Smooth muscle cell (in vitro differentiated cells): ENCODE measurements around the gene PCDH1. TPM values are rescaled to one million over a fixed set of nuclear protein-coding genes. Genes with fewer than 3 reads are reported as not detected.

Experiments
- polyA plus RNA-seq: library from polyadenylated mRNA; unstranded; fragments of >200 nt; fragmentation: Nextera tagmentation; extraction: Ambion mirVana; gene quantifications from 2 replicates; pipeline ENCODE4 v1.2.1, GENCODE V29; 2016
- total RNA-seq: library from RNA; depleted of rRNA; stranded (reverse); fragments of >200 nt; gene quantifications from 2 replicates; pipeline ENCODE4 v1.2.3, GENCODE V29; 2014

Gene PCDH1
- total and polyA plus RNA-seq, 2 experiments from 2014 or later, result 2.5 to 14.7 TPM

Other genes with a start within 250 kb of the PCDH1 start
- gene HDAC3, start 241.6 kb downstream of the PCDH1 start, total RNA-seq, result 47.4 and 50.2 TPM in 2 replicates
- gene HDAC3, start 241.6 kb downstream of the PCDH1 start, polyA plus RNA-seq, result 66.9 and 79.8 TPM in 2 replicates
- 2.6 and 4.2 TPM in 2 replicates for gene RELL2, start 241.4 kb downstream of the PCDH1 start, total RNA-seq
- 7.4 and 8.7 TPM in 2 replicates for gene RELL2, start 241.4 kb downstream of the PCDH1 start, polyA plus RNA-seq
- 15.6 and 16.4 TPM in 2 replicates for gene FCHSD1, start 227.0 kb downstream of the PCDH1 start, total RNA-seq
- gene FCHSD1, start 227.0 kb downstream of the PCDH1 start, polyA plus RNA-seq, result 15.7 and 35.8 TPM in 2 replicates
- 4.7 and 9.4 TPM in 2 replicates for gene ARAP3, start 196.2 kb downstream of the PCDH1 start, total RNA-seq
- 11.1 and 12.9 TPM in 2 replicates for gene ARAP3, start 196.2 kb downstream of the PCDH1 start, polyA plus RNA-seq
- gene DELE1, start 45.5 kb upstream of the PCDH1 start, total RNA-seq, result 32.0 and 35.8 TPM in 2 replicates
- gene DELE1, start 45.5 kb upstream of the PCDH1 start, polyA plus RNA-seq, result 20.7 and 21.5 TPM in 2 replicates
- gene PCDH12, start 79.8 kb upstream of the PCDH1 start, total RNA-seq, result not detected in 2 replicates
- gene PCDH12, start 79.8 kb upstream of the PCDH1 start, polyA plus RNA-seq, result 0.21 and 0.25 TPM in 2 replicates
- gene RNF14, start 90.7 kb upstream of the PCDH1 start, total RNA-seq, result 75.9 and 76.4 TPM in 2 replicates
- gene RNF14, start 90.7 kb upstream of the PCDH1 start, polyA plus RNA-seq, result 43.8 and 45.1 TPM in 2 replicates
- gene GNPDA1, start 134.6 kb upstream of the PCDH1 start, total RNA-seq, result 20.7 and 29.6 TPM in 2 replicates
- 28.3 and 30.3 TPM in 2 replicates for gene GNPDA1, start 134.6 kb upstream of the PCDH1 start, polyA plus RNA-seq
- 71.6 and 76.6 TPM in 2 replicates for gene NDFIP1, start 230.4 kb upstream of the PCDH1 start, total RNA-seq
- gene NDFIP1, start 230.4 kb upstream of the PCDH1 start, polyA plus RNA-seq, result 41.6 and 44.5 TPM in 2 replicates